HG02852 (cell line): Measurements from ENCODE around the gene PDILT.
"Not testable (repeated sequence)": the region's sequence is repeated elsewhere in the genome, so short reads cannot be mapped to it uniquely, and the experiment has no call there.

Source experiments
- ATAC-seq: cut with Tn5 transposase; IDR thresholded peaks from one replicate; pipeline ENCODE4 v1.9.1; 2021; ENCODE audit warnings: mild to moderate bottlenecking, moderate library complexity; ENCODE audit not compliant: unreplicated experiment

PDILT gene

GRCh38 chr16:20326321-20326720, 78.2 kb downstream of the PDILT start:
- ATAC-seq = no peak

- ATAC-seq = no peak
Observed at GRCh38 chr16:20325005-20325404, 79.5 kb downstream of the PDILT start.

- ATAC-seq = no peak
Observed at GRCh38 chr16:20323591-20324117, 80.9 kb downstream of the PDILT start.

GRCh38 chr16:20322696-20323095, 81.8 kb downstream of the PDILT start:
- ATAC-seq = no peak

GRCh38 chr16:20321671-20322070, 82.9 kb downstream of the PDILT start:
- ATAC-seq = no peak

GRCh38 chr16:20321051-20321450, 83.5 kb downstream of the PDILT start:
- not testable (repeated sequence) for ATAC-seq

- no peak for ATAC-seq
Observed at GRCh38 chr16:20320592-20320991, 83.9 kb downstream of the PDILT start.

- no peak for ATAC-seq
Observed at GRCh38 chr16:20320178-20320577, 84.4 kb downstream of the PDILT start.

GRCh38 chr16:20319406-20319805, 85.1 kb downstream of the PDILT start:
- ATAC-seq = no peak

- no peak for ATAC-seq
Observed at GRCh38 chr16:20318437-20318836, 86.1 kb downstream of the PDILT start.

GRCh38 chr16:20318006-20318405, 86.5 kb downstream of the PDILT start:
- ATAC-seq = no peak

- no peak for ATAC-seq
Observed at GRCh38 chr16:20317117-20317516, 87.4 kb downstream of the PDILT start.

GRCh38 chr16:20316715-20317114, 87.8 kb downstream of the PDILT start:
- no peak for ATAC-seq

- no peak for ATAC-seq
Observed at GRCh38 chr16:20315764-20316163, 88.8 kb downstream of the PDILT start.

- no peak for ATAC-seq
Observed at GRCh38 chr16:20314575-20314974, 90.0 kb downstream of the PDILT start.

GRCh38 chr16:20313741-20314140, 90.8 kb downstream of the PDILT start:
- no peak for ATAC-seq

GRCh38 chr16:20312536-20313095, 91.9 kb downstream of the PDILT start:
- ATAC-seq = not testable (repeated sequence)

- no peak for ATAC-seq
Observed at GRCh38 chr16:20311548-20311947, 93.0 kb downstream of the PDILT start.

- no peak for ATAC-seq
Observed at GRCh38 chr16:20310421-20311395, 93.8 kb downstream of the PDILT start.

GRCh38 chr16:20309786-20310185, 94.8 kb downstream of the PDILT start:
- ATAC-seq = no peak
